NCI-H446 (cell line): ENCODE results near the gene MAP1A.

Experiments
- DNase-seq, 2 experiments: peaks; one replicate each; lab custom pipeline; 2025; lab: John Stamatoyannopoulos, UW

MAP1A gene

DNA sequence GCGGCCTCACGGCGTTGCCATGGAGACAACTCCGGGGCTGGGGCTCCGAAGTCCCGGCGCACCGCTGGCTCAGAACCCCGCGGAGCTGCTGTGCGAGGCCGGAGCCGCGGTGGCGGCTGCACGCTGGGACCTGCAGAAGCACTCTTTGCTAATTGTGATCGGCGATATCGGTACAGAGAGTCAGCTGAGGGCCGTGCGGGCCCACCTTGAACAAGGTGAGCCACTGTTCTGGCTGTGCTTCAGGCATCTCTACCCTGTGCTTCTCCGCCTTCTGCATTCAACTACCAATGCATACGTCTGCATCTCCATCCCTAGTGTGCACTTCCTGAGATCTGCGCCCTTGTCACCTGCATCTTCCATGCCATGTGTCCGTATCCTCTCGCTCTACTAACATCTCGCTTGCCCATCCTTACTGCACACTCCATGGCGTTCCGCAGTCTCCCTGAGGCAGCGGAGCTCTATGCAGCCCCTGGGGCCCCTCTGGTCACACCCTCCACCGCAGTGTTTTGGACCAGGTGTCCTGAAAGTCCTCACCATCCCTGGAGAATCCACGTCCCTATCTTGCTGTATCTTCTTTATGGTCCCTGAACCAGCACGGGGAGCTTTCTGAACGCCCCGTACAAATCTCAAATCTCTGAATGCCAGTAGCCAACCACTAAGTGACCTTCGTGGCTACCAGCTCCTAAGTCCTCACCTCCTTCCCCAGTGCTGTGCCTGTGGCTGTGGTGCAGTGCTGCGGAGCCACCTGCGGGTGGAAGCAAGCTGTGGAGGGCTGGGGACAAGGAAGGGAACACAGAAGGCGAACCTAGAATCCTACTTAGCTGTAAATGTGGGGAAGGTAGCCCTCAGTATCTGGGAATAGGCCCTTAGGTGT lies 6.2 kb upstream of the MAP1A start:
- DNase-seq, result peak in 1 of 2 experiments; percentile 4

- DNase-seq, result no peak
Observed at GRCh38 chr15:43513550-43513949, 3.9 kb upstream of the MAP1A start.

DNA sequence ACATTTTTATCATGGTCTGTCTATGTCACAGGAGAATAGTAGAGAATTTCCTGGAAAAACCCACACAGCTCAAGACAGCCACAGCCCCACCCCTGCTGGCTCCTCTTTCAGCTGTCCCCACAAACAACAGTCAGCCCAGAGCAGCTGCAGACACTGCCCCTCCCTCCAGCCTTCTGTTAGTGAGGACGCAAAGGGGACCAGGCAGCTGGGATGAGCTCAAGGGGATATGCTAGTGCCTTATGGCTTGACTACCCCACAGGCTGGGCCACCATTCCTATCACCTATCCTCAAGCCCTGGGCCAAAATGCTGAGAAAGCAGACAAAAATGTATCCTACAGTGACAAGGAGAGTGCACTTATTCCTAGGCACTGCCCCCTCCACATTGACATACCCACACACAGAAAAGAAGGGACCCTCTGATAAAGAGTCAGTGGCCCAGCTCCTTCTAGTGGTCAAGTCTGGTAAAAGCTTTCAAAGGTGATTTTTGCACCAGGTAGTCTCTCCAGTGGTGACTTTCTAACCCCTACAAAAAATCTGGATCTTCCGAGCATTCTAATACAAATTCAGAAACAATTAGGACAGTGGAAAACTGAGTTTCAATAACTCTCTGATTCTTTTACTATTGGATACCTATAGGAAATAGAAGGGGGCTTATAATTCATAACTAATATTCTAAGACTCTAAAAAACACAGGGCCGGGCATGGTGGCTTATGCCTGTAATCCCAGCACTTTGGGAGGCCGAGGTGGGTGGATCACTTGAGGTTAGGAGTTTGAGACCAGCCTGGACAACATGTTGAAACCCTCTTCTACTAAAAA lies 3.0 kb upstream of the MAP1A start:
- peak in 1 of 2 experiments; percentile 4 for DNase-seq

DNA sequence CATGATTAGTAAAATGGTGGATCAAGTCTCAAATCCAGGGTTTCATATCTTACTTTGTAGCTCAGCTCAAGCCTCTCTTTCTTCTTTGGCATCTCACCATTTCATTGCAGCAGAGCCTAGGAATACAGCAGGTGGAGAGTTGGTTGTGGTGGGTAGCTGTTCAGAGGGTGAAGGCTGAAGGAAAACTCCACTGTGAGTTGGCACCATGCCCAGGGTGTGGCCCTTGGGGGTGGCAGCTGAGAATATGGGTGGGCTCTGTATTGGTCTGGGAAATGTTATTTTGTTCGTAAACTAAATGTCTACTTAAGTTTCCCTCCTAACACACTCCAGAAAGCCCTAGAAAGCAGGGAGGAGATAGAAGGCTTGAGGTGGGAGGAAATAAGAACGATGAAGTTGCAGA lies 1.7 kb upstream of the MAP1A start:
- DNase-seq, result no peak

GRCh38 chr15:43516185-43516584 lies 1.2 kb upstream of the MAP1A start:
- DNase-seq, result no peak

- peak in 1 of 2 experiments; percentile 33 for DNase-seq
Observed at GRCh38 chr15:43516801-43517353, 531 bp upstream of the MAP1A start.

DNA sequence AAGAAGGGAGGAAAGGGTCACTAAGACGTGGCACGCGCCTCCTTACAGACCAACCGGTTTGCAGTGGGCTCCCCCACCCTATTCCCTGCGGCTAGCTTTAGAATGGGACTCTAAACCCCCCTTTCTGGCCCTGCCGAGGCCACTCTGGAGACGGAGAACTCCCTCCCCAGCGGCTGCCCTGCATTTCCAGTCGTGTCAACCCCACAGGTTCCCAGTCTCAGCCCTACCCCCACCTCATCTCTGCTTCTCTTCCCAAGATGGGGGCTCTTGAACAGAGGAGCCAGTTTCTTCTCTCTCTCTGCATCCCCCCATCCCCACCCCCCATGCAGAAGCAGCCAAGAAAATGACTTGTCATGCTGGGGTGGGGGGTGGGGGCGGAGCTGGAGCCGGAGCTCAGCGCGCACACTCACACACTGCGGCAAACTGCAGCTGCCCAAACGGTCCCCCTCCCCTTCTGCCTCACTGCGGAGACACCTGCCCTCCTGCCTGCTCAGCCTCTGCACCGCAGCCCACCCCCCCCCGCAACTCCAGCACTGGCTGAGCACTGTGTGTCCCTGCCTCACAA lies 871 bp downstream of the MAP1A start:
- DNase-seq, result peak in 1 of 2 experiments; percentile 23

DNA sequence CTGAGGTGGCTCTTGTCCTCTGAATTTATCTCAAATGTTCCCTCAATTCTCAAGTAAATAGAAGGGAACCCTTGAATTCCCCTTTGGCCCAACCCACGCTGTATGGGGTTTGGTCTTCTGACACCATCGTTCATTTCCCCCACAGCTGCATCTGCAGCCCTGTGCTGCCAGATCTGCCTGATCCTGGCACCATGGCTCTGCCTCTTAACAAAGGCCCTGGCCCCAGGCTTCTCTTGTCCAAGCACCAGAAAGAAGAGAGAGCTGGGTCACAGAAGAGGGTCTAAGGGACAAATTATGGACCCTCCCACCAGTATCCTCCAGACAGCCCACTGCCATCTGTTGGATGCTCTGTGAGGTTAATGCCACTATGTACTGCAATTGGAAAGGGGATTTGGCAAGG lies 1.8 kb downstream of the MAP1A start:
- no peak for DNase-seq

GRCh38 chr15:43520138-43520537 lies 2.7 kb downstream of the MAP1A start:
- DNase-seq, result no peak

DNA sequence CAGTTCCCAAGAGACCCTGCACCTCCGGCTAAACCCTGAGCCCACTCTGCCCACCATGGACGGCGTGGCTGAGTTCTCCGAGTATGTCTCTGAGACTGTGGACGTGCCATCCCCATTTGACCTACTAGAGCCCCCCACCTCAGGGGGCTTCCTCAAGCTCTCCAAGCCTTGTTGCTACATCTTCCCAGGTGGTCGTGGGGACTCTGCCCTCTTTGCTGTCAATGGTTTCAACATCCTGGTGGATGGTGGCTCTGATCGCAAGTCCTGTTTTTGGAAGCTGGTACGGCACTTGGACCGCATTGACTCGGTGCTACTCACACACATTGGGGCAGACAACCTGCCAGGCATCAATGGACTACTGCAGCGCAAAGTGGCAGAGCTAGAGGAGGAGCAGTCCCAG lies 4.0 kb downstream of the MAP1A start:
- DNase-seq, result no peak

DNA sequence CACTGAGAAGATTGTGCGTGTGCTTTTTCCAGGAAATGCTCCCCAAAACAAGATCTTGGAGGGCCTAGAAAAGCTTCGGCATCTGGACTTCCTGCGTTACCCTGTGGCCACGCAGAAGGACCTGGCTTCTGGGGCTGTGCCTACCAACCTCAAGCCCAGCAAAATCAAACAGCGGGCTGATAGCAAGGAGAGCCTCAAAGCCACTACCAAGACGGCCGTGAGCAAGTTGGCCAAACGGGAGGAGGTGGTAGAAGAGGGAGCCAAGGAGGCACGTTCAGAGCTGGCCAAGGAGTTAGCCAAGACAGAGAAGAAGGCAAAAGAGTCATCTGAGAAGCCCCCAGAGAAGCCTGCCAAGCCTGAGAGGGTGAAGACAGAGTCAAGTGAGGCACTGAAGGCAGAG lies 4.8 kb downstream of the MAP1A start:
- DNase-seq, result no peak

GRCh38 chr15:43523646-43524045 lies 6.2 kb downstream of the MAP1A start:
- no peak for DNase-seq

GRCh38 chr15:43524254-43524845 lies 6.9 kb downstream of the MAP1A start:
- no peak for DNase-seq

GRCh38 chr15:43525131-43525530 lies 7.7 kb downstream of the MAP1A start:
- no peak for DNase-seq

DNA sequence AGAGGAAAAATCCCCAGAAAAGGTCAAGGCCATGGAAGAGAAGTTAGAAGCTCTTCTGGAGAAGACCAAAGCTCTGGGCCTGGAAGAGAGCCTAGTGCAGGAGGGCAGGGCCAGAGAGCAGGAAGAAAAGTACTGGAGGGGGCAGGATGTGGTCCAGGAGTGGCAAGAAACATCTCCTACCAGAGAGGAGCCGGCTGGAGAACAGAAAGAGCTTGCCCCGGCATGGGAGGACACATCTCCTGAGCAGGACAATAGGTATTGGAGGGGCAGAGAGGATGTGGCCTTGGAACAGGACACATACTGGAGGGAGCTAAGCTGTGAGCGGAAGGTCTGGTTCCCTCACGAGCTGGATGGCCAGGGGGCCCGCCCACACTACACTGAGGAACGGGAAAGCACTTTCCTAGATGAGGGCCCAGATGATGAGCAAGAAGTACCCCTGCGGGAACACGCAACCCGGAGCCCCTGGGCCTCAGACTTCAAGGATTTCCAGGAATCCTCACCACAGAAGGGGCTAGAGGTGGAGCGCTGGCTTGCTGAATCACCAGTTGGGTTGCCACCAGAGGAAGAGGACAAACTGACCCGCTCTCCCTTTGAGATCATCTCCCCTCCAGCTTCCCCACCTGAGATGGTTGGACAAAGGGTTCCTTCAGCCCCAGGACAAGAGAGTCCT lies 9.0 kb downstream of the MAP1A start:
- no peak for DNase-seq

GRCh38 chr15:43527016-43527801 lies 9.8 kb downstream of the MAP1A start:
- no peak for DNase-seq

DNA sequence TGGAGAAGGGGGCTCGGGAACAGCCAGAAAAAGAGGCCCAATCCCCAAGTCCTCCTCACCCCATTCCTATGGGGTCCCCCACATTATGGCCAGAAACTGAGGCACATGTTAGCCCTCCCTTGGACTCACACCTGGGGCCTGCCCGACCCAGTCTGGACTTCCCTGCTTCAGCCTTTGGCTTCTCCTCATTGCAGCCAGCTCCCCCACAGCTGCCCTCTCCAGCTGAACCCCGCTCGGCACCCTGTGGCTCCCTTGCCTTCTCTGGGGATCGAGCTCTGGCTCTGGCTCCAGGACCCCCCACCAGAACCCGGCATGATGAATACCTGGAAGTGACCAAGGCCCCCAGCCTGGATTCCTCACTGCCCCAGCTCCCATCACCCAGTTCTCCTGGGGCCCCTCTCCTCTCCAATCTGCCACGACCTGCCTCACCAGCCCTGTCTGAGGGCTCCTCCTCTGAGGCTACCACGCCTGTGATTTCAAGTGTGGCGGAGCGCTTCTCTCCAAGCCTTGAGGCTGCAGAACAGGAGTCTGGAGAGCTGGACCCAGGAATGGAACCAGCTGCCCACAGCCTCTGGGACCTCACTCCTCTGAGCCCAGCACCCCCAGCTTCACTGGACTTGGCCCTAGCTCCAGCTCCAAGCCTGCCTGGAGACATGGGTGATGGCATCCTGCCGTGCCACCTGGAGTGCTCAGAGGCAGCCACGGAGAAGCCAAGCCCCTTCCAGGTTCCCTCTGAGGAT lies 10.6 kb downstream of the MAP1A start:
- DNase-seq, result no peak

DNA sequence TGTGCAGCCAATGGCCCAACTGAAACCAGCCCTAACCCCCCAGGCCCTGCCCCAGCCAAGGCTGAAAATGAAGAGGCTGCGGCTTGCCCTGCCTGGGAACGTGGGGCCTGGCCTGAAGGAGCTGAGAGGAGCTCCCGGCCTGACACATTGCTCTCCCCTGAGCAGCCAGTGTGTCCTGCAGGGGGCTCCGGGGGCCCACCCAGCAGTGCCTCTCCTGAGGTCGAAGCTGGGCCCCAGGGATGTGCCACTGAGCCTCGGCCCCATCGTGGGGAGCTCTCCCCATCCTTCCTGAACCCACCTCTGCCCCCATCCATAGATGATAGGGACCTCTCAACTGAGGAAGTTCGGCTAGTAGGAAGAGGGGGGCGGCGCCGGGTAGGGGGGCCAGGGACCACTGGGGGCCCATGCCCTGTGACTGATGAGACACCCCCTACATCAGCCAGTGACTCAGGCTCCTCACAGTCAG lies 11.2 kb downstream of the MAP1A start:
- DNase-seq, result no peak

DNA sequence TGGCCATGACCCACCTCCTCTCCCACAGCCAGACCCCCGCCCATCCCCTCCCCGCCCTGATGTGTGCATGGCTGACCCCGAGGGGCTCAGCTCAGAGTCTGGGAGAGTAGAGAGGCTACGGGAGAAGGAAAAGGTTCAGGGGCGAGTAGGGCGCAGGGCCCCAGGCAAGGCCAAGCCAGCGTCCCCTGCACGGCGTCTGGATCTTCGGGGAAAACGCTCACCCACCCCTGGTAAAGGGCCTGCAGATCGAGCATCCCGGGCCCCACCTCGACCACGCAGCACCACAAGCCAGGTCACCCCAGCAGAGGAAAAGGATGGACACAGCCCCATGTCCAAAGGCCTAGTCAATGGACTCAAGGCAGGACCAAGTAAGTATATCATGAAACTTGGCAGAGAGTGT lies 11.7 kb downstream of the MAP1A start:
- DNase-seq, result no peak
